Endothelial cell of hepatic sinusoid (primary cell): ENCODE results near the gene MARCHF10.
"Not testable (repeated sequence)": the region's sequence is repeated elsewhere in the genome, so short reads cannot be mapped to it uniquely, and the experiment has no call there.

Experiments
- in situ Hi-C: cut with HindIII; loops from 2 replicates; pipeline ENCODE4 v1.10.0; 2017; ENCODE audit warnings: low sequenced_read_pairs

The MARCHF10 gene

GRCh38 chr17:62703261-62703775 is 104.8 kb downstream of the MARCHF10 start:
- in situ Hi-C loops: no loop called here

DNA sequence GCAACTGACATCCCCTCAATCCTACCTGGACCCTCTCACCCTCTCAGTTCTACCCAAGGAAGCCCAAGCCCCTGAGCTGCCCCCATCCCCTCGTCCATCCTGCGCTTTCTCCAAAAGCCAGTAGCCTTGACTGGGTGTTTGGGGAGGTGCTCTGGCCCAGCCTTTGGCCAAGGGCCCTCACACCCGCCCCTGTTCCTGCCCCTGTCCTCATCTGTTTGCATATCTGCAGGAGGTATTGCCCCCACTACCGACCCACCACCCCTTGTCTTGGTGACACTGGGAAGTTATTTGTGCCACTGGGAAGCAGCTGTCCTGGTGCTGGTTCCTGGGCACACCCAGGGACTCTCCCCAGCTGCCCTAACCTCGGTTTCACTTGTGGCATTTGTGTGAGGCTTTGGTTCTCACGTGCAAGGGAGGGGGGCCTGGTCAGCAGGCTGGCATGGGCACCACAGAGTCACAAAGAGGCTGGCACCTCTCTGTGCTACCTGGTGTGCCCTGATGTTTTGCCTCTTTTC is 105.3 kb downstream of the MARCHF10 start:
- in situ Hi-C loops: no loop called here

DNA sequence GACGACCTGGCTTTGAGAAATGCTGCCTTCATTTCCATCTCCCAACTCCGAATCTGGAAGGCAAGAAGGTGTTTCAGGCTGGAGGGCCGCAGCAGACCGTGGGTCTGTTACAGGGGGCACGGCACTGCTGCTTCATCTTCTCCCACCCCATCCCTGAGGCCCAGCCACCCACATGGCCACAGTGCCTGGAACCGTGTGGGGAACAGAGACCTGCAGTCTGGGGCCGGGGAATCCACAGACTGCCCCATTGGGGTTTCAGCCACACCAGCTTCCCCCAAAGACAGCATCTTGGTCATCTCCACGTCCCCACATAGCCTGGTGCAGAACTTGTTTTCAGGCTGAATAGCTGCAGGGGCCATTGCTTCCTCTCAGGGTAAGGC is 106.4 kb downstream of the MARCHF10 start:
- in situ Hi-C loops: no loop called here

- in situ Hi-C loops: no loop called here
Observed at GRCh38 chr17:62700964-62701705, 107.0 kb downstream of the MARCHF10 start.

GRCh38 chr17:62698459-62698858 is 109.7 kb downstream of the MARCHF10 start:
- in situ Hi-C loops: not testable (repeated sequence)

GRCh38 chr17:62696726-62697490 is 111.2 kb downstream of the MARCHF10 start:
- in situ Hi-C loops: no loop called here

GRCh38 chr17:62696256-62696655 is 111.9 kb downstream of the MARCHF10 start:
- in situ Hi-C loops: no loop called here

DNA sequence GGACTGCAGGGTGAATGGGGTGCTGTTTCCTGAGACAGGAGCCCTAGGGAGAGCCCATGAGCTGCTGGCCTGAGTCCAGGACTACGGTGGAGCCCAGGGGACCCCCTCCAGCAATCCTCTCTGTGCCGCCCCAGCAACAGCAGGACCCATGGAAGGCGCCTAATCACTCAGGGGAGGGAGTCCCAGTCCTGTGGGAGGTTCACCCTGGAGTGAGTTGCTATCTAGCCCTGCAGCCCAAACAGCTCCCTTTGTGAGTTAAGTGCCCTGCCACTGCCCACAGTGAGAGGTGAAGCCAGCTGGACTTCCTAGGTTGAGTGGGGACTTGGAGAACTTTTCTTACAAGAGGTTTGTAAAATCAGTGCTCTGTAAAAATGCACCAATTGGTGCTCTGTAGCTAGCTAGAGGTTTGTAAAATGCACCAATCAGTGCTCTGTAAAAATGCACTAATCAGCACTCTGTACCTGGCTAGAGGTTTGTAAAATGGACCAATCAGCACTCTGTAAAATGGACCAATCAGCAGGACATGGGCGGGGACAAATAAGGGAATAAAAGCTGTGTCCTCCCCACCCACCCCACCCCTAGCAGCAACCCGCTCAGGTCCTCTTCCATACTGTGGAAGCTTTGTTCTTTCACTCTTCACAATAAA is 112.9 kb downstream of the MARCHF10 start:
- in situ Hi-C loops: not testable (repeated sequence)

DNA sequence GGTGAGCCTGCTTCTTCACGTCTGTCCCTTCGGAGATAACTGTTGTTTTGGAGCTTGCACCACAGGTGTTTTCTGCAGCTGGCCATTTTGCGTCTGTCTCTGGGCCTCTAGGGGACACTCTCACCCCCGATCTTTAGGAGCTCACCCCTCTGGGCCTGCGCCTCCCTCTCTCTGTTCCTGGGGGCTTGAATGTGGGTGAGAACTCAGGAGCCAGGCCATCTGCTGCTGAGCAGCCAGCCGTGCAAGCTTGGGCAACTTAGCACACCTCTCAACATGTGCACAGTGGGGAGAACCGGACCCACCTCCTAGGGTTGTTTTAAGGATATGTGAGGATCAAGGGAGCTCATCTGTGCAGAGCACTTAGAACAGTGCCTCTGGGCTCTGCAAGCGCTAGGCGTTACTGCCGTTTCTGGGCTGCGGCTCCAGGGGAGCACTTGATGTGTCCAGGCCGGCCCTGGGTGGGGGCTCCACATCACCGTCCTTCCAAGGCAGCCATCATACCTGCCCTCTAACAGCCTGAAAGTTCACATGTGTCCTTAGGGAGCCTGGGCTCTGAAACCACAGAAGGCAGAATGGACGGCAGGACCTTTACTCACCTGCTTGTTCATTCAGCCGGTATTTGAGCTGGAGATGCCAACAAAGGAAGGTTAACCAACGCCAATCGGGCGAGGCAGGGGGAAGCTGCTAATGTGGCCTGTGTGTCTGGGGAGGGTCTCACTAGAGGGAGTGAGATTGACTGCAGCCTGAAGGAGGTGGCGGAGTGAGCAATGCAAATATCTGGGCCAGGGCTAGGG is 114.3 kb downstream of the MARCHF10 start:
- in situ Hi-C loops: no loop called here

DNA sequence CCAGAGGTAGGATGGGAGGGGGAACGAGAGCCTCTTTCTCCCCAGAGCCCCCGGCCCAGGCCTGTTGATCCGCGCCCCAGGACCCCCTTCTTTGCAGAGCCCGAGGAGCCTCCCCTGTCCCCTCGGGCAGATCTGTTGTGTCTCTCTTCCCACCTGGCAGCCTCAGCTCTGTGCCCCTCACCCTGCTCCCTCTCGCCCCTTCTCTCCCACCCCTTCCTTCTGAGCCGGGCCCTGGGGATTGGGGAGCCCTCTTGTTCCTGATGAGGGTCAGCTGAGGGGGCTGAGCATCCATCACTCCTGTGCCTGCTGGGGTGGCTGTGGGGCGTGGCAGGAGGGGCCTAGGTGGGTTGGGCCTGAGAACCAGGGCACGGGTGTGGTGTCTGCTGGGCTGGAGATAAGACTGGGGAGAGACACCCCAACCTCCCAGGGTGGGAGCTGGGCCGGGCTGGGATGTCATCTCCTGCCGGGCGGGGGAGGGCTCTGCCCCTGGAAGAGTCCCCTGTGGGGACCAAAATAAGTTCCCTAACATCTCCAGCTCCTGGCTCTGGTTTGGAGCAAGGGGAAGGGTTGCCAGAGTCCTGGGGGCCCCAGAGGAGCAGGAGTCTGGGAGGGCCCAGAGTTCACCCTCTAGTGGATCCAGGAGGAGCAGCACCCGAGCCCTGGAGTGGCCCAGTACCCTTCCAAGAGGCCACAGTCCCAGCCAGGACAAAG is 115.2 kb downstream of the MARCHF10 start:
- in situ Hi-C loops: no loop called here

- in situ Hi-C loops: no loop called here
Observed at GRCh38 chr17:62692159-62692651, 115.9 kb downstream of the MARCHF10 start.

GRCh38 chr17:62691589-62691915 is 116.6 kb downstream of the MARCHF10 start:
- in situ Hi-C loops: not testable (repeated sequence)

DNA sequence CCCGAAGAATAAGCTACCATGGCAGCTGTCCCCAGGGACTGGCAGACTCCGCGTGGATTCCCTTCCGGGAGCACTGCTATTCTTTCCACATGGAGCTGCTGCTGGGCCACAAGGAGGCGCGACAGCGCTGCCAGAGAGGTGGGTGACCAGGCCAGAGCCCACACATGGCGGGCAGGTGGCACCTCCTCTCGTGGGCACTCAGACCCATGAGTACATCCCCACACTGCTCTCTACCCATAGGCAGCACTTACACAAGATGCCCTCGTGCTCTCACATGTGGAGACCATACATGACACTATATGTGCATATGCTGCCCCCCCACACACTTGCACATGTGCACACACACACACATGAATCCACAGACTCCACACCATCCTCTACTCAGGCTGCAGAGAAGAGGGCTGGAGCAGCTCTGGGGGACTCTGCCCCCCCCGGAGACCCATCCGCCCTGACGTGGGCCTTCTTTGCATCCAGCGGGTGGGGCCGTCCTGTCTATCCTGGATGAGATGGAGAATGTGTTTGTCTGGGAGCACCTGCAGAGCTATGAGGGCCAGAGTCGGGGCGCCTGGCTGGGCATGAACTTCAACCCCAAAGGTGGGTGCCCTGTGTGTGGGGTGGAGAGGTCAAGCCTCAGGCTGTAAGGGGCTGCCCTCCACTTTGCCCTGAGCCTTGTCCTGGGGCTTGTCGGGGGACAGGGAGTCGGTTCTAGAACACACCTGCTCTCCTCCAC is 117.8 kb downstream of the MARCHF10 start:
- in situ Hi-C loops: no loop called here

- in situ Hi-C loops: no loop called here
Observed at GRCh38 chr17:62689441-62690167, 118.5 kb downstream of the MARCHF10 start.

DNA sequence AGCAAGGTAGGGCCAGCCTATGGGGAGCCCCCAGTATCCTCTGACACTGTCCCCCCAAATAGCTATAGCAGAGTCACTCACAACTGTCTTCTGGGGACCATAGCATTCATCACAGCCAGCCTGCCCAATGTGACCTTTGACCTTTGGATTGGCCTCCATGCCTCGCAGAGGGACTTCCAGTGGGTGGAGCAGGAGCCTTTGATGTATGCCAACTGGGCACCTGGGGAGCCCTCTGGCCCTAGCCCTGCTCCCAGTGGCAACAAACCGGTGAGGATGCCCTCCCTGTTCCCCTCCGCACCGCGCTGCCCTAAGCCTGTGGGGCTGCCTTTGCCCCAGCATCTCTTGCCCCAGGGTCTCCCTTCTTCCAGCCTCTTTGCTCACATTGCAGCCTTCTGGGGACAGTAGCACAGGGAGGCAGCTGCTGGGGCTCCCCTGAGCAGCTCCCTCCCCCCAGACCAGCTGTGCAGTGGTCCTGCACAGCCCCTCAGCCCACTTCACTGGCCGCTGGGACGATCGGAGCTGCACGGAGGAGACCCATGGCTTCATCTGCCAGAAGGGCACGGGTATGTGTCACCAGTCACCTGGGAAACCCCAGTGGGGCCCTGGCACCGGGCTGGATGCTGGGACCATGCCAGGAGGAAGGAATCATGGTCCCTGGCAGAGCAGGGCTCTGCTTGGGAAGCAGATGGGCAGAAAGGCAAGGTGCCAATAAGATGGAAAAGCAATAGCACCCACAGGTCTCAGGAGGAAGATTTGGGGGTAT is 119.5 kb downstream of the MARCHF10 start:
- in situ Hi-C loops: no loop called here

GRCh38 chr17:62687997-62688396 is 120.1 kb downstream of the MARCHF10 start:
- in situ Hi-C loops: no loop called here

GRCh38 chr17:62684179-62684578 is 123.9 kb downstream of the MARCHF10 start:
- in situ Hi-C loops: no loop called here

GRCh38 chr17:62681939-62682381 is 126.2 kb downstream of the MARCHF10 start:
- in situ Hi-C loops: no loop called here
